Gastroesophageal sphincter (tissue), 3 donors: ENCODE data around the gene DIABLO.

Experiments used
- EP300 ChIP-seq: sonication (generic); formaldehyde crosslinking; IDR thresholded peaks from one replicate; pipeline ENCODE4 v1.6.1; 2017; ENCODE audit warnings: antibody characterized with exemption, mild to moderate bottlenecking
- POLR2A ChIP-seq, 2 donors: fragments of 450-650 bp; IDR thresholded peaks; one replicate each; pipeline ENCODE4 v1.6.1; 2017; ENCODE audit warnings: antibody characterized with exemption in 2 of 2, mild to moderate bottlenecking in 2 of 2, moderate library complexity in 1 of 2
- POLR2AphosphoS5 ChIP-seq: sonication (generic); formaldehyde crosslinking; IDR thresholded peaks from one replicate; pipeline ENCODE4 v1.6.1; 2017; ENCODE audit warnings: antibody characterized with exemption
- TF ChIP-seq, protein P1 (sequence below), 4 experiments: fragments of 200-600 bp in 2 of 4; fragments of 450-650 bp in 2 of 4; sonication (generic) in 1 of 4; IDR thresholded peaks; one replicate each; pipeline ENCODE4 v1.5.1; 2017 to 2019; ENCODE audit warnings: antibody characterized with exemption in 4 of 4, mild to moderate bottlenecking in 2 of 4, moderate library complexity in 2 of 4

DNA sequence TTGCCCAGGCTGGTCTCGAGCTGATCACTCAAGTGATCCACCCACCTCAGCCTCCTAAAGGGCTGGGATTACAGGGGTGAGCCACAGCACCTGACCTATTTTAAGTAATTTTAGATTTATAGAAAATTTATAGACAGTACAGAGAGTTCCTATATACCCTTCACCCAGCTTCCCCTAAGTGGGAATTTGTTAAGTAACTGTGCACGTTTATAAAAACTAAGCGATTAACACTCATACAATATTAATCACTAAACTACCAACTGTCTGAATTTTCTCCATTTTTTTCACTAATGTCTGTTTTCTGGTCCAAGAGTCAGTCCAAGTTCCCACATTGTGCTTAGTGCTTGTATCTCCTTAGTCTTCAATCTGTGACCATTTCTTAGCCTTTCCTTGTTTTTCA is 57.4 kb downstream of the DIABLO start:
- TF ChIP-seq, protein P1, sequence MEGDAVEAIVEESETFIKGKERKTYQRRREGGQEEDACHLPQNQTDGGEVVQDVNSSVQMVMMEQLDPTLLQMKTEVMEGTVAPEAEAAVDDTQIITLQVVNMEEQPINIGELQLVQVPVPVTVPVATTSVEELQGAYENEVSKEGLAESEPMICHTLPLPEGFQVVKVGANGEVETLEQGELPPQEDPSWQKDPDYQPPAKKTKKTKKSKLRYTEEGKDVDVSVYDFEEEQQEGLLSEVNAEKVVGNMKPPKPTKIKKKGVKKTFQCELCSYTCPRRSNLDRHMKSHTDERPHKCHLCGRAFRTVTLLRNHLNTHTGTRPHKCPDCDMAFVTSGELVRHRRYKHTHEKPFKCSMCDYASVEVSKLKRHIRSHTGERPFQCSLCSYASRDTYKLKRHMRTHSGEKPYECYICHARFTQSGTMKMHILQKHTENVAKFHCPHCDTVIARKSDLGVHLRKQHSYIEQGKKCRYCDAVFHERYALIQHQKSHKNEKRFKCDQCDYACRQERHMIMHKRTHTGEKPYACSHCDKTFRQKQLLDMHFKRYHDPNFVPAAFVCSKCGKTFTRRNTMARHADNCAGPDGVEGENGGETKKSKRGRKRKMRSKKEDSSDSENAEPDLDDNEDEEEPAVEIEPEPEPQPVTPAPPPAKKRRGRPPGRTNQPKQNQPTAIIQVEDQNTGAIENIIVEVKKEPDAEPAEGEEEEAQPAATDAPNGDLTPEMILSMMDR (IDR thresholded peaks at IDR 0.05), result no peak
- no peak for TF ChIP-seq POLR2AphosphoS5
- TF ChIP-seq EP300, result no peak
- TF ChIP-seq POLR2A (IDR thresholded peaks at IDR 0.05), result no peak
